Measurements from ENCODE around the gene CTTNBP2.

Gene CTTNBP2

GRCh38 chr7:117666031-117666430 is 207.2 kb downstream of the CTTNBP2 start:
- in situ Hi-C loops (cut with HindIII; ENCODE audit: low sequenced_read_pairs) = no loop called here

GRCh38 chr7:117665368-117665767 is 207.9 kb downstream of the CTTNBP2 start:
- in situ Hi-C loops (cut with HindIII; ENCODE audit: low sequenced_read_pairs) = no loop called here

DNA sequence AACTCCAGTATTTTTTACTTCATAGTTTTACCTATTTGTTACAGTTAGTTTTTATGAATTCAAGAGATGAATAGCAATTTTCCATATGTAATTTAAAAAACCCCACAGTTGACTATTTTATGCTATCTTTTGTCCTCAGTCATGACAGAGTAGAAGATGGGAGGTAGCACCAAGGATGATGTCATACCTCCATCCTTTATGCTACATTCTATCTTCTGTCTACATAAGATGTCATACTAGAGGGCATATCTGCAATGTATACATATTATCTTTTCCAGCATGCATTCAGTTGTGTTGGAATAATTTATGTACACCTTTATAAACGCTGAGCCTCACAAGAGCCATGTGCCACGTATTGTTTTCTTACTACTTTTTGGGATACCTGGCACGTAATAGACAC is 209.2 kb downstream of the CTTNBP2 start:
- in situ Hi-C loops (cut with HindIII; ENCODE audit: low sequenced_read_pairs) = no loop called here

DNA sequence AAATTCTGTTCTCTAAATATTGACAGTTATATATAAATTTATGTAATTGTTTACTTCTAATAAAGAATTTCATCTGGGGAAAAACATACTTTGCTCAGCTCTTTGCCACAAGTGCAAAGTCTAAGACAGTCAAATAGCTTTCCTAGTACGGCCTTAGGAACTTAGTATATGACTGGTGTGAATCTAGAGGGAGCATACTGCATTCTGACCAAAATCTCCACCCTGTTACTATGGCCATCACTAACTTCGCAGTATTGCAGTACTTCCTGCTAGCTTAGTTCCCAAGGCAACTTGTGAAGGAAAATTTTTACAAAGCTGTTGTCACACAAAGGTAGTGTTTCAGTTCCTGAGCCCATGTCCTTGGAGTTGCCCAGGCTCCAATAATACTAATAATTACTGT is 211.9 kb downstream of the CTTNBP2 start:
- in situ Hi-C loops (cut with HindIII; ENCODE audit: low sequenced_read_pairs) = no loop called here
